Heart left ventricle (tissue), 13 donors: ENCODE results near the gene AASS.

Experiments used
- POLR2A ChIP-seq, 2 donors: fragments of 450-650 bp; IDR thresholded peaks; one replicate each; pipeline ENCODE4 v1.6.1; 2017; ENCODE audit warnings: antibody characterized with exemption in 2 of 2, mild to moderate bottlenecking in 2 of 2, moderate library complexity in 2 of 2
- TF ChIP-seq, protein P1 (sequence below), 12 donors: fragments of 200-600 bp; sonication (generic) in 4 of 12; IDR thresholded peaks; one replicate each; pipeline versions ENCODE4 v1.5.0 to v1.8.0; 2018 to 2022; ENCODE audit warnings: antibody characterized with exemption in 12 of 12, mild to moderate bottlenecking in 5 of 12
- donor health status: ischemic (EF 13 %, LVEDD 7.1; RV severe dilation, severe dysfunction).
- donor health status: DM: no; HTN: yes; CAD: no.
- donor health status: DM: no; HTN: no; CAD: no.
- donor health status: ischemic (EF 25% LVEDD 6.9; RV normal size, moderate dysfunction).
- donor health status: ischemic (EF 25% LVEDD 5.7; RV mildly dilated, moderate dysfunction).
- donor health status: ischemic (EF 35%, LVEDD 5.7; RV mildly dilated, moderate dysfunction).
- donor health status: nonischemic (EF 11% LVEDD 7.7; RV severe dilation, severe dysfunction).
- donor health status: DM: yes; HTN: yes; CAD: no.
- donor health status: PGD.
- donor health status: ischemic (EF 29% LVEDD 5.4; RV normal size, mild dysfunction).
- donor health status: nonischemic (EF 23%, LVEDD 6.1; RV moderate dilation, normal function).

DNA sequence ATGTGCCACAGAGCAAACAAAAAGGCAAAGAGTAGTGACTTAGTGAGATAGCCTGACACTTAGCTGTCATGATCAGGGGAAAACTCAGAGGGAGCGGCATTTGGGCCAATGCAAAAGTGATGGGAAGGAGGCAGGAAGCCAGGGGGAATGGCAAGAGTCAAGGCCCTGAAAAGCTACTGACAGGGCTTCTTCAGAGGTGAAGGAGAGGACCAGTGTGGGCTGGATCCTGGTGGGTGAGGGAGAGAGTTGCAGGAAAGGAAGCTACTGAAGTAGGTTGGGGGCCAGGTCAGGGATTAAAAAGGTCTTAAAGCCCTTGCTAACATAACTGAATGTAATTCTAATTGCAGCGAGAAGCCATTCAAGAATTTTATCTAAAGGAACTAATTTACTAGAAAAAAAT lies 117.0 kb downstream of the AASS start:
- TF ChIP-seq, protein P1, sequence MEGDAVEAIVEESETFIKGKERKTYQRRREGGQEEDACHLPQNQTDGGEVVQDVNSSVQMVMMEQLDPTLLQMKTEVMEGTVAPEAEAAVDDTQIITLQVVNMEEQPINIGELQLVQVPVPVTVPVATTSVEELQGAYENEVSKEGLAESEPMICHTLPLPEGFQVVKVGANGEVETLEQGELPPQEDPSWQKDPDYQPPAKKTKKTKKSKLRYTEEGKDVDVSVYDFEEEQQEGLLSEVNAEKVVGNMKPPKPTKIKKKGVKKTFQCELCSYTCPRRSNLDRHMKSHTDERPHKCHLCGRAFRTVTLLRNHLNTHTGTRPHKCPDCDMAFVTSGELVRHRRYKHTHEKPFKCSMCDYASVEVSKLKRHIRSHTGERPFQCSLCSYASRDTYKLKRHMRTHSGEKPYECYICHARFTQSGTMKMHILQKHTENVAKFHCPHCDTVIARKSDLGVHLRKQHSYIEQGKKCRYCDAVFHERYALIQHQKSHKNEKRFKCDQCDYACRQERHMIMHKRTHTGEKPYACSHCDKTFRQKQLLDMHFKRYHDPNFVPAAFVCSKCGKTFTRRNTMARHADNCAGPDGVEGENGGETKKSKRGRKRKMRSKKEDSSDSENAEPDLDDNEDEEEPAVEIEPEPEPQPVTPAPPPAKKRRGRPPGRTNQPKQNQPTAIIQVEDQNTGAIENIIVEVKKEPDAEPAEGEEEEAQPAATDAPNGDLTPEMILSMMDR (IDR thresholded peaks at IDR 0.05): no peak
- no peak for TF ChIP-seq POLR2A (IDR thresholded peaks at IDR 0.05)
